SK-N-SH (cell line): ENCODE results near the gene FHIP1B. TPM values are rescaled to one million over a fixed set of nuclear protein-coding genes. Genes with fewer than 3 reads are reported as not detected.

Experiments
- CTCF ChIA-PET: fragments of 300-600, 350-600 bp; formaldehyde crosslinking; extraction: SDS; loops from one replicate; lab custom pipeline; 2021; lab: Yijun Ruan, JAX
- POLR2A ChIA-PET: fragments of 350-600 bp; sonication (Branson Sonifier 250); formaldehyde crosslinking; extraction: SDS; loops from one replicate; lab custom pipeline; 2020; ENCODE audit warnings: antibody characterized with exemption, inconsistent platforms; lab: Yijun Ruan, JAX
- DNase-seq: peaks from one replicate; pipeline ENCODE4 v3.0.0; 2012
- H2AFZ ChIP-seq: fragments of 200-600 bp; sonication (generic); 2 replicates; pipeline ENCODE4 v1.8.1; 2016; ENCODE audit warnings: antibody characterized with exemption, mild to moderate bottlenecking, low read depth
- H3F3A ChIP-seq: fragments of 200-600 bp; sonication (generic); replicated peaks from 2 replicates; pipeline ENCODE3; 2016; ENCODE audit warnings: antibody characterized with exemption, mild to moderate bottlenecking; ENCODE audit not compliant: insufficient read depth
- H3K27ac ChIP-seq, 2 experiments: fragments of 200-500 bp in 1 of 2; fragments of 200-600 bp in 1 of 2; sonication (Bioruptor generic) in 1 of 2; sonication (generic), shearing (Covaris generic) in 1 of 2; 2 replicates each; pipeline versions ENCODE4 v1.5.1 to v1.6.1; 2014 to 2016; ENCODE audit warnings: low read depth in 2 of 2, inconsistent platforms in 1 of 2, low read length in 1 of 2, mild to moderate bottlenecking in 1 of 2, mixed read lengths in 1 of 2
- H3K27me3 ChIP-seq: fragments of 200-600 bp; sonication (generic), shearing (Covaris generic); 2 replicates; pipeline ENCODE4 v1.6.1; 2016; ENCODE audit warnings: mixed run types; ENCODE audit not compliant: insufficient read depth
- H3K36me3 ChIP-seq, 2 experiments: fragments of 200-500 bp in 1 of 2; fragments of 200-600 bp in 1 of 2; sonication (Bioruptor generic) in 1 of 2; sonication (generic) in 1 of 2; replicated peaks in 1 of 2; 2 replicates each; pipeline versions ENCODE3 to v1.5.1; 2014 to 2016; ENCODE audit warnings: low read length in 1 of 2, mild to moderate bottlenecking in 1 of 2; ENCODE audit not compliant: insufficient read depth in 2 of 2, control insufficient read depth in 1 of 2
- H3K4me1 ChIP-seq, 2 experiments: fragments of 200-500 bp in 1 of 2; fragments of 200-600 bp in 1 of 2; sonication (Bioruptor generic) in 1 of 2; sonication (generic), shearing (Covaris generic) in 1 of 2; 2 replicates each; pipeline versions ENCODE4 v1.5.1 to v1.6.1; 2014 to 2016; ENCODE audit warnings: low read depth in 1 of 2, low read length in 1 of 2, mixed run types in 1 of 2; ENCODE audit not compliant: insufficient read depth in 2 of 2, control insufficient read depth in 1 of 2
- H3K4me2 ChIP-seq: fragments of 200-600 bp; sonication (generic), shearing (Covaris generic); 2 replicates; pipeline ENCODE4 v1.6.1; 2017; ENCODE audit warnings: mixed run types
- H3K4me3 ChIP-seq, 2 experiments: fragments of 200-500 bp in 1 of 2; fragments of 200-600 bp in 1 of 2; sonication (Bioruptor generic) in 1 of 2; sonication (generic), shearing (Covaris generic) in 1 of 2; 2 replicates each; pipeline versions ENCODE4 v1.5.1 to v1.8.1; 2014 to 2016; ENCODE audit warnings: low read depth in 2 of 2, inconsistent platforms in 1 of 2, low read length in 1 of 2, mild to moderate bottlenecking in 1 of 2, mixed read lengths in 1 of 2, moderate library complexity in 1 of 2
- H3K79me2 ChIP-seq: fragments of 200-600 bp; sonication (generic); 2 replicates; pipeline ENCODE4 v1.8.1; 2017; ENCODE audit warnings: mild to moderate bottlenecking; ENCODE audit not compliant: insufficient read depth
- H3K9ac ChIP-seq: fragments of 200-600 bp; sonication (generic); 2 replicates; pipeline ENCODE4 v1.6.1; 2017; ENCODE audit warnings: mixed run types
- H3K9me2 ChIP-seq: fragments of 200-600 bp; sonication (generic); 2 replicates; pipeline ENCODE4 v1.6.1; 2017; ENCODE audit warnings: mixed run types
- H3K9me3 ChIP-seq: fragments of 200-600 bp; sonication (generic); 2 replicates; pipeline ENCODE4 v1.6.1; 2017; ENCODE audit warnings: mixed run types, mild to moderate bottlenecking, moderate library complexity
- H4K20me1 ChIP-seq: fragments of 200-600 bp; sonication (generic); 2 replicates; pipeline ENCODE4 v1.6.1; 2017; ENCODE audit warnings: mild to moderate bottlenecking, mixed run types; ENCODE audit not compliant: insufficient read depth
- ELF1 ChIP-seq: IDR thresholded peaks from 2 replicates; pipeline ENCODE4 v1.4.0; 2012
- EZH2phosphoT487 ChIP-seq: fragments of 200-600 bp; sonication (generic); IDR thresholded peaks from 2 replicates; pipeline ENCODE4 v1.6.1; 2017; ENCODE audit warnings: low read depth, mixed run types, mild to moderate bottlenecking, antibody characterized with exemption, moderate library complexity, borderline replicate concordance
- FOXJ3 ChIP-seq: sonication (generic); formaldehyde crosslinking; IDR thresholded peaks from 2 replicates; pipeline ENCODE4 v1.5.1; 2020; ENCODE audit warnings: mild to moderate bottlenecking, missing genetic modification reagents
- FOXM1 ChIP-seq: IDR thresholded peaks from 2 replicates; pipeline ENCODE4 v1.4.0; 2012; ENCODE audit warnings: low read depth, mild to moderate bottlenecking
- GABPA ChIP-seq: IDR thresholded peaks from 2 replicates; pipeline ENCODE4 v1.4.0; 2012; ENCODE audit warnings: low read depth, mild to moderate bottlenecking
- JUND ChIP-seq: IDR thresholded peaks from 2 replicates; pipeline ENCODE4 v1.4.0; 2012
- MAX ChIP-seq: IDR thresholded peaks from 2 replicates; pipeline ENCODE4 v1.4.0; 2012; ENCODE audit warnings: low read depth
- MEF2A ChIP-seq: IDR thresholded peaks from 2 replicates; pipeline ENCODE4 v1.4.0; 2012; ENCODE audit warnings: low read depth, borderline replicate concordance
- REST ChIP-seq: IDR thresholded peaks from 2 replicates; pipeline ENCODE4 v1.6.1; 2012; ENCODE audit warnings: mild to moderate bottlenecking, low read depth, low read length, moderate library complexity
- RXRA ChIP-seq: IDR thresholded peaks from 2 replicates; pipeline ENCODE4 v1.4.0; 2012; ENCODE audit warnings: low read depth, mild to moderate bottlenecking, borderline replicate concordance
- SIN3A ChIP-seq: IDR thresholded peaks from 2 replicates; pipeline ENCODE4 v1.6.1; 2012; ENCODE audit warnings: low read depth, mild to moderate bottlenecking, low read length, moderate library complexity, borderline replicate concordance
- SMC3 ChIP-seq: IDR thresholded peaks from 2 replicates; pipeline ENCODE4 v1.6.1; 2012; ENCODE audit warnings: low read depth, low read length, improper control_type of control experiment
- TAF1 ChIP-seq: IDR thresholded peaks from 2 replicates; pipeline ENCODE4 v1.6.1; 2012; ENCODE audit warnings: low read depth, mild to moderate bottlenecking, low read length, moderate library complexity, borderline replicate concordance
- TEAD4 ChIP-seq: IDR thresholded peaks from 2 replicates; pipeline ENCODE4 v1.4.0; 2012; ENCODE audit warnings: mild to moderate bottlenecking, borderline replicate concordance; ENCODE audit not compliant: insufficient read depth
- USF2 ChIP-seq: fragments of 150-350 bp; IDR thresholded peaks from 2 replicates; pipeline ENCODE4 v1.6.1; 2017; ENCODE audit warnings: antibody characterized with exemption, low read length, low read depth, borderline replicate concordance
- YY1 ChIP-seq: IDR thresholded peaks from 2 replicates; pipeline ENCODE4 v1.4.0; 2012; ENCODE audit warnings: low read depth, mild to moderate bottlenecking
- ZBTB33 ChIP-seq: IDR thresholded peaks from 2 replicates; pipeline ENCODE4 v1.4.0; 2012; ENCODE audit warnings: low read depth, borderline replicate concordance
- WGBS: methylation state at CpG from one replicate; pipeline ENCODE4 v1.1.6; 2017; ENCODE audit warnings: low lambda C conversion rate; 5-methylcytosine and 5-hydroxymethylcytosine counted together
- polyA plus RNA-seq, 3 experiments: library from polyadenylated mRNA; depleted of rRNA; stranded (reverse); fragments of >200 nt; gene quantifications; 2 replicates each; pipeline ENCODE4 v1.2.3, GENCODE V29; 2012
- TF ChIP-seq, protein P1 (sequence below): IDR thresholded peaks from 2 replicates; pipeline ENCODE4 v1.4.0; 2012; ENCODE audit warnings: low read depth, borderline replicate concordance
- TF ChIP-seq, protein P2 (sequence below): fragments of 150-350 bp; IDR thresholded peaks from 2 replicates; pipeline ENCODE4 v1.6.1; 2016; ENCODE audit warnings: mild to moderate bottlenecking, low read depth, low read length

FHIP1B gene
- polyA plus RNA-seq, 1 of the 3 experiments (the other 2 are of a cell fraction) = 26.3 TPM

- TF ChIP-seq GABPA = no peak
- TF ChIP-seq, protein P1, sequence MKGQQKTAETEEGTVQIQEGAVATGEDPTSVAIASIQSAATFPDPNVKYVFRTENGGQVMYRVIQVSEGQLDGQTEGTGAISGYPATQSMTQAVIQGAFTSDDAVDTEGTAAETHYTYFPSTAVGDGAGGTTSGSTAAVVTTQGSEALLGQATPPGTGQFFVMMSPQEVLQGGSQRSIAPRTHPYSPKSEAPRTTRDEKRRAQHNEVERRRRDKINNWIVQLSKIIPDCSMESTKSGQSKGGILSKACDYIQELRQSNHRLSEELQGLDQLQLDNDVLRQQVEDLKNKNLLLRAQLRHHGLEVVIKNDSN = no peak
- TF ChIP-seq SMC3 = no peak
- no peak for TF ChIP-seq USF2
- no peak for TF ChIP-seq FOXM1
- TF ChIP-seq FOXJ3 (CRISPR knock-in tag) = no peak
- TF ChIP-seq YY1 = no peak
- no peak for TF ChIP-seq TEAD4
- TF ChIP-seq JUND = no peak
- H3K9me3 ChIP-seq = no peaks in the 10 kb centered on the region
- H3K27me3 ChIP-seq = no peaks in the 10 kb centered on the region
- DNase-seq = no peak
- no peak overlapping the region for H3K4me2 ChIP-seq
- CTCF ChIA-PET = interaction anchor here (1.1 kb wide), 2 partner anchors 13 to 139 kb away, joined by 3 read pairs; no protein-coding TSS in a partner anchor
- no peak overlapping the region for H3K9ac ChIP-seq
- H3K4me3 ChIP-seq = no peak overlapping the region
- no peaks in the 10 kb centered on the region for H3K9me2 ChIP-seq
- peaks cover 32% of the 10 kb centered on the region for H3K79me2 ChIP-seq
- H4K20me1 ChIP-seq = peaks cover 18% of the 10 kb centered on the region; the same call in 1 of the 2 replicates
- H3K4me1 ChIP-seq = no peaks in the 10 kb centered on the region
- peaks cover 16 to 51% of the 10 kb centered on the region in 2 experiments for H3K36me3 ChIP-seq
- no peaks in the 10 kb centered on the region for H3F3A ChIP-seq
- WGBS = no CpG with 5 or more reads among the region's 3 CpGs
- no peak overlapping the region for H2AFZ ChIP-seq
- POLR2A ChIA-PET = interaction anchor here (0.7 kb wide), 1 partner anchor 11 kb away, joined by 4 read pairs; the partner anchor contains the start of gene FHIP1B
- H3K27ac ChIP-seq = no peak overlapping the region; a peak in 1 of 4 replicates
Measured at GRCh38 chr11:6224421-6224820, 10.0 kb downstream of the FHIP1B start.

- no peak overlapping the region for H3K4me2 ChIP-seq
- no peak overlapping the region for H3K4me3 ChIP-seq
- WGBS = 97% methylated on average over 15 of the region's 17 CpGs
- H3F3A ChIP-seq = no peaks in the 10 kb centered on the region
- H3K9ac ChIP-seq = no peak overlapping the region
- peaks cover 17% of the 10 kb centered on the region; the same call in 1 of the 2 replicates for H4K20me1 ChIP-seq
- H3K27ac ChIP-seq = no peak overlapping the region; a peak in 1 of 4 replicates
- peaks cover 16 to 56% of the 10 kb centered on the region in 2 experiments for H3K36me3 ChIP-seq
- no peaks in the 10 kb centered on the region for H3K4me1 ChIP-seq
- no peaks in the 10 kb centered on the region for H3K9me3 ChIP-seq
- POLR2A ChIA-PET = no interaction called here
- H3K27me3 ChIP-seq = no peaks in the 10 kb centered on the region
- H3K9me2 ChIP-seq = no peaks in the 10 kb centered on the region
- no peak for DNase-seq
- peaks cover 29% of the 10 kb centered on the region for H3K79me2 ChIP-seq
- no peak for TF ChIP-seq ZBTB33
- TF ChIP-seq MEF2A = no peak
- no peak for TF ChIP-seq ELF1
- TF ChIP-seq REST = no peak
- TF ChIP-seq, protein P2, sequence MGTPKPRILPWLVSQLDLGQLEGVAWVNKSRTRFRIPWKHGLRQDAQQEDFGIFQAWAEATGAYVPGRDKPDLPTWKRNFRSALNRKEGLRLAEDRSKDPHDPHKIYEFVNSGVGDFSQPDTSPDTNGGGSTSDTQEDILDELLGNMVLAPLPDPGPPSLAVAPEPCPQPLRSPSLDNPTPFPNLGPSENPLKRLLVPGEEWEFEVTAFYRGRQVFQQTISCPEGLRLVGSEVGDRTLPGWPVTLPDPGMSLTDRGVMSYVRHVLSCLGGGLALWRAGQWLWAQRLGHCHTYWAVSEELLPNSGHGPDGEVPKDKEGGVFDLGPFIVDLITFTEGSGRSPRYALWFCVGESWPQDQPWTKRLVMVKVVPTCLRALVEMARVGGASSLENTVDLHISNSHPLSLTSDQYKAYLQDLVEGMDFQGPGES = no peak
- no peak for TF ChIP-seq SIN3A
- no peak for TF ChIP-seq MAX
- TF ChIP-seq RXRA = no peak
- TF ChIP-seq EZH2phosphoT487 = no peak
- TF ChIP-seq TAF1 = no peak
- no peak overlapping the region for H2AFZ ChIP-seq
- CTCF ChIA-PET = interaction anchor here (0.6 to 1.1 kb wide), 3 partner anchors 13 to 186 kb away, joined by 3 read pairs; no protein-coding TSS in a partner anchor
Measured at GRCh38 chr11:6223854-6224253, 10.6 kb downstream of the FHIP1B start.
